ENCODE data around the gene KCNH6. TPM values are rescaled to one million over a fixed set of nuclear protein-coding genes. Genes with fewer than 3 reads are reported as not detected.

The KCNH6 gene
- total RNA-seq, 2 experiments from 2014 or later, result not detected

DNA sequence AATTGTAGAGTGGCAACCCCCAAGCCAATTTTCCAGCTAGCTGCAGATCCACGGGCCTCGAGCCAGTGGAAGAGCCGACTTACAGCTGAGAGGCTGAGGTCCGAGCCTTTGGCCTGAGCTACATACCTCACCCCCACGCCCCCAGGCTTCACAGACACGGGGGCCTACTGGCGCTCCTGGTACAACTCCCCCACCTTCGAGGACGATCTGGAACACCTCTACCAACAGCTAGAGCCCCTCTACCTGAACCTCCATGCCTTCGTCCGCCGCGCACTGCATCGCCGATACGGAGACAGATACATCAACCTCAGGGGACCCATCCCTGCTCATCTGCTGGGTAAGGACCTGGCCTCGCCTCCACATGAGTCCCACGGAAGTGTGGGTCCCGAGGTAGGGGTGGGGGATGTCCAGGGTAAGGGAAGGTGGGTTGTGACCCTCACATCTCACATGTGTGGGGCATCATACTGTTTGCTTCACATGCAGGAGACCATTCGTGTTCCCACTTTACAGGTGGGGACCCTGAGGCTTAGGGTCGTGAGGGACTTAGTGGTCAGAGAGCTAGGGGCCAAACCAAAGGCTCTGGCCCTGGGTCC lies 42.9 kb upstream of the KCNH6 start:
- Mint-ChIP-seq H3K9me3 (no peaks in the 10 kb centered on the region), H3K4me1 (peaks cover 2% of the 10 kb centered on the region), H3K27me3 (peaks cover 26% of the 10 kb centered on the region), H3K27ac (no peak overlapping the region), H3K36me3 (no peaks in the 10 kb centered on the region), H3K4me3 (no peak overlapping the region)
- ATAC-seq (ENCODE audit: low read depth) (no peak), DNase-seq (no peak)
- POLR2A ChIA-PET, result no interaction called here

- POLR2A ChIA-PET, result no interaction called here
- Mint-ChIP-seq H3K27ac (no peak overlapping the region), H3K27me3 (peaks cover 20% of the 10 kb centered on the region), H3K9me3 (no peaks in the 10 kb centered on the region), H3K4me3 (no peak overlapping the region), H3K36me3 (no peaks in the 10 kb centered on the region), H3K4me1 (peaks cover 2% of the 10 kb centered on the region)
- DNase-seq (no peak), ATAC-seq (ENCODE audit: low read depth) (no peak)
These were observed 42.2 kb upstream of the KCNH6 start for GRCh38 chr17:63480826-63481487.

DNA sequence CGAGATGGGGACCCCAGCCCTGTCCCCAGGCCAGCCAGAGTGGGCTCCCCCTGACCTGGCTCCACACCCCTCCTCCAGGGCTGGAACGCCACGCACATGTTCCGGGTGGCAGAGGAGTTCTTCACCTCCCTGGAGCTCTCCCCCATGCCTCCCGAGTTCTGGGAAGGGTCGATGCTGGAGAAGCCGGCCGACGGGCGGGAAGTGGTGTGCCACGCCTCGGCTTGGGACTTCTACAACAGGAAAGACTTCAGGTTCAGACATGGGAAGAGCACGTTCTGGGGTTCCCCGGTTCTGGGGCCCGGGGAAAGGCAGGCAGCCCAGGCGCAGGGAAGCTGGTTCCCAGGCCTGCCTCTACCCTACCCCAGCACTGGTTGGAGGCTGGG lies 41.7 kb upstream of the KCNH6 start:
- ATAC-seq (ENCODE audit: low read depth) (no peak), DNase-seq (no peak)
- Mint-ChIP-seq H3K27me3 (peaks cover 16% of the 10 kb centered on the region), H3K4me3 (no peak overlapping the region), H3K27ac (no peak overlapping the region), H3K4me1 (peaks cover 2% of the 10 kb centered on the region), H3K9me3 (no peaks in the 10 kb centered on the region), H3K36me3 (no peaks in the 10 kb centered on the region)
- POLR2A ChIA-PET, result no interaction called here

DNA sequence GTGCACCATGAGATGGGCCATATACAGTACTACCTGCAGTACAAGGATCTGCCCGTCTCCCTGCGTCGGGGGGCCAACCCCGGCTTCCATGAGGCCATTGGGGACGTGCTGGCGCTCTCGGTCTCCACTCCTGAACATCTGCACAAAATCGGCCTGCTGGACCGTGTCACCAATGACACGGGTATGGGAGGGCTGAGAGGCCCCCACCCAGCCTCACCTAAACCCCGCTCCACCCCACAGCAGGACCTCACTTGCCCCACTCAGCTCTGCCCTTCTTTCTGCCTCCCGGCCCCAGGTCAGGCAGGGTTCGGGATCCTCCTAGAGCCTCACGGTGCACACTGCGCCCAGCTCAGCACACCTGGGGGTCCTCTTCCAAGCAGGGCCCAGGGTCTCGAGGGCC lies 40.6 kb upstream of the KCNH6 start:
- no peaks in the 10 kb centered on the region for H3K36me3 Mint-ChIP-seq
- no peak overlapping the region for H3K27ac Mint-ChIP-seq
- POLR2A ChIA-PET, result no interaction called here
- H3K4me1 Mint-ChIP-seq, result peaks cover 2% of the 10 kb centered on the region
- DNase-seq (no peak), ATAC-seq (ENCODE audit: low read depth) (no peak)
- H3K27me3 Mint-ChIP-seq, result peaks cover 15% of the 10 kb centered on the region
- no peaks in the 10 kb centered on the region for H3K9me3 Mint-ChIP-seq
- no peak overlapping the region for H3K4me3 Mint-ChIP-seq

DNA sequence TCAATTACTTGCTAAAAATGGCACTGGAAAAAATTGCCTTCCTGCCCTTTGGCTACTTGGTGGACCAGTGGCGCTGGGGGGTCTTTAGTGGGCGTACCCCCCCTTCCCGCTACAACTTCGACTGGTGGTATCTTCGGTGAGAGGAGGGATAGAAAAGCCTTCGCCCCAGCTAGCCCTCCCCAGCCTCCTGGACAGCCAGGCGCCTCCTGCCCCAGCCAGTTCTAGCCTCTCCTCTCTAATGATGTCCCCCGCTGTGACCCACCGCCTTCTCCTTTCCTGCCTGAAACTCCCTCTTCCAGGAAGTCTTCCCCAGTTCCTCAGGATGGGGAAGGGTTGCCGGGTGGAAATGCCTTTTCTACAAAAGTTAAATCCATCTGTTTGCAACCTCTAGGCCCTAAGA lies 40.1 kb upstream of the KCNH6 start:
- Mint-ChIP-seq H3K36me3 (no peaks in the 10 kb centered on the region), H3K4me1 (no peaks in the 10 kb centered on the region), H3K9me3 (no peaks in the 10 kb centered on the region), H3K4me3 (no peak overlapping the region), H3K27me3 (peaks cover 10% of the 10 kb centered on the region), H3K27ac (no peak overlapping the region)
- DNase-seq (no peak), ATAC-seq (ENCODE audit: low read depth) (no peak)
- POLR2A ChIA-PET, result interaction anchor here (0.6 kb wide), 1 partner anchor 48 kb away, joined by 3 read pairs; no protein-coding TSS in a partner anchor

GRCh38 chr17:63483655-63484575 lies 39.2 kb upstream of the KCNH6 start:
- H3K27ac Mint-ChIP-seq, result no peak overlapping the region
- peaks cover 4% of the 10 kb centered on the region for H3K27me3 Mint-ChIP-seq
- H3K4me3 Mint-ChIP-seq, result no peak overlapping the region
- H3K4me1 Mint-ChIP-seq, result no peaks in the 10 kb centered on the region
- no peaks in the 10 kb centered on the region for H3K36me3 Mint-ChIP-seq
- no peak for ATAC-seq (ENCODE audit: low read depth)
- POLR2A ChIA-PET, result interaction anchor here (0.6 kb wide), 1 partner anchor 49 kb away, joined by 3 read pairs; no protein-coding TSS in a partner anchor
- no peak for DNase-seq
- H3K9me3 Mint-ChIP-seq, result no peaks in the 10 kb centered on the region

DNA sequence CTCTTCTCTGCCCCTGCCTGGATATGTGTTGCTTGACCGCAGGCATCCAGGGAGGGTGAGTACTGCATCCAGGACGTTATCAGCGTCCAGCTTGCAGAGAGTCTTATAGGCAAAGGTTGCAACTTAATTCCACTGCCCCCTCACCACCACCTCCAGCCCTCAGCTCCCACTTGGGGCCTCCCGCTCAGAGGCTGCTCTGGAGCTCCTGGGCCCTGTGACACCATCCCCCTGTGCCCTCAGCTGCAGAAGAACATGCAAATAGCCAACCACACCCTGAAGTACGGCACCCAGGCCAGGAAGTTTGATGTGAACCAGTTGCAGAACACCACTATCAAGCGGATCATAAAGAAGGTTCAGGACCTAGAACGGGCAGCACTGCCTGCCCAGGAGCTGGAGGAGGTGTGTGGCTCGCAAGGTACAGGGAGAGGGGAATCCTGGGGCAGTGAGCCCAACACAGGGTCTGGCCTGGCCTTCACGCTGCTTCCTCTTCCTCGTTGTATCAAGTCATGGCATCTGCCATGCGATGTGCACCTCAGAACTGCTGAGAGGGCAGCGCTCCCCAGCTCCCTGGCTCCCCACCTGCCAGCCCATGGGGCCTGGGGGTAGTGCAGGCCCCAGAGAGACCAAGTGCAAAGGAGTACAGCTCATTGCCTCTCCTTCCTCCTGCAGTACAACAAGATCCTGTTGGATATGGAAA lies 36.7 kb upstream of the KCNH6 start:
- Mint-ChIP-seq H3K9me3 (no peaks in the 10 kb centered on the region), H3K27ac (no peak overlapping the region), H3K36me3 (no peaks in the 10 kb centered on the region), H3K4me3 (no peak overlapping the region), H3K27me3 (no peaks in the 10 kb centered on the region), H3K4me1 (no peaks in the 10 kb centered on the region)
- DNase-seq, result no peak
- POLR2A ChIA-PET, result no interaction called here
- no peak for ATAC-seq (ENCODE audit: low read depth)

- POLR2A ChIA-PET, result no interaction called here
- Mint-ChIP-seq H3K36me3 (no peaks in the 10 kb centered on the region), H3K4me1 (no peaks in the 10 kb centered on the region), H3K4me3 (no peak overlapping the region), H3K27ac (no peak overlapping the region), H3K27me3 (no peaks in the 10 kb centered on the region), H3K9me3 (no peaks in the 10 kb centered on the region)
- DNase-seq (no peak), ATAC-seq (ENCODE audit: low read depth) (no peak)
These were observed 36.2 kb upstream of the KCNH6 start for GRCh38 chr17:63487014-63487339.

DNA sequence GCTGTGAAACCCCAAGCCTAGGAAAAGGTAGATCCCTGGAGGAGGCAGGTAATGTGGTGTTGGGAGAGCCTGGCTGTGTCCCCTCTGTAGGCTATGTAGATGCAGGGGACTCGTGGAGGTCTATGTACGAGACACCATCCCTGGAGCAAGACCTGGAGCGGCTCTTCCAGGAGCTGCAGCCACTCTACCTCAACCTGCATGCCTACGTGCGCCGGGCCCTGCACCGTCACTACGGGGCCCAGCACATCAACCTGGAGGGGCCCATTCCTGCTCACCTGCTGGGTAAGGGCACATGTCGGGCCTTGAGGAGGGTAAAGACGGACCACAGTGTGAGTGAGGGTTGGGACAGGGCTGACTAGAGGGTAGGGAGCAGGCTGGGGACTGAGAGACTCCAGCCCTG lies 34.3 kb upstream of the KCNH6 start:
- Mint-ChIP-seq H3K36me3 (no peaks in the 10 kb centered on the region), H3K27ac (no peak overlapping the region), H3K27me3 (peaks cover 3% of the 10 kb centered on the region), H3K4me3 (no peak overlapping the region), H3K4me1 (no peaks in the 10 kb centered on the region), H3K9me3 (no peaks in the 10 kb centered on the region)
- POLR2A ChIA-PET, result no interaction called here
- no peak for ATAC-seq (ENCODE audit: low read depth)
- DNase-seq, result no peak

- POLR2A ChIA-PET, result no interaction called here
- no peak overlapping the region for H3K27ac Mint-ChIP-seq
These were observed 33.9 kb upstream of the KCNH6 start for GRCh38 chr17:63489291-63489690.

DNA sequence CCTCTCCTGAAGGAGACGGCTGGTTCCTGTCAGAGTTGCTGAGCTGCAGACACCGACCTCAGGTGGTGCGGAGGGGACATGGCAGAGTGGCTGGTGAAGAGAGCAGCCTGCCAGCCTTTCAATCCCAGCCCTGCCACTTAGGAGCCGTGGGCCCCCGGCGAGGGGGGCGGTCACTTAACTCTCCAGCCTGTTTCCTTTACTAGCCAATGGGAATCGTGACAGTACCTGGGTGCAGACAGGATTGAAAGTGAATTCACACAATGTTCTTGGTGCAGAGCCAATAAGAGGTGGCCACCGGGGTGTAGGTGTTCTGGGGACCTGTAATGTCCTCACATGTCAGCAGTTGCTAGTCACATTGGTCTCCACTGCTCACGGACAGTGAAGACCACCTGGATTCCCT lies 32.8 kb upstream of the KCNH6 start:
- POLR2A ChIA-PET, result no interaction called here
- Mint-ChIP-seq H3K36me3 (no peaks in the 10 kb centered on the region), H3K9me3 (no peaks in the 10 kb centered on the region), H3K4me3 (no peak overlapping the region), H3K27me3 (peaks cover 3% of the 10 kb centered on the region), H3K4me1 (no peaks in the 10 kb centered on the region), H3K27ac (no peak overlapping the region)
- ATAC-seq (ENCODE audit: low read depth) (no peak), DNase-seq (no peak)

More at GRCh38 chr17:63489291-63489690, 33.9 kb upstream of the KCNH6 start:
- no peaks in the 10 kb centered on the region for H3K36me3 Mint-ChIP-seq
- no peak for DNase-seq
- H3K27me3 Mint-ChIP-seq, result peaks cover 3% of the 10 kb centered on the region
- H3K4me3 Mint-ChIP-seq, result no peak overlapping the region
- H3K9me3 Mint-ChIP-seq, result no peaks in the 10 kb centered on the region
- no peaks in the 10 kb centered on the region for H3K4me1 Mint-ChIP-seq
- ATAC-seq (ENCODE audit: low read depth), result no peak

DNA sequence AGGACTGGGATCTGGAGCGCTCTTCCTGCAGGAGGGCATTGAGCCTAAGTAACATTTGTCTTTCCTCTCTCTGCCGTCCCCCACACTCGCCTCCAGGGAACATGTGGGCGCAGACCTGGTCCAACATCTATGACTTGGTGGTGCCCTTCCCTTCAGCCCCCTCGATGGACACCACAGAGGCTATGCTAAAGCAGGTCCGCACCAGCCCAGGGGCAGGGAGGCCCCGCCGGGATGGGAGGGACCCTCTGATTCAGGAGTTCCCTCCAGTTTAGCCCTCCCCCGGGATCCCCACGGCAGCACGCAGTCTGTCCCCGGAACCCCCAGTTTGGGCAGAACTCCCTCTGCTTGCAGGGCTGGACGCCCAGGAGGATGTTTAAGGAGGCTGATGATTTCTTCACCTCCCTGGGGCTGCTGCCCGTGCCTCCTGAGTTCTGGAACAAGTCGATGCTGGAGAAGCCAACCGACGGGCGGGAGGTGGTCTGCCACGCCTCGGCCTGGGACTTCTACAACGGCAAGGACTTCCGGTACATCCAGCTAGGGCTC lies 32.2 kb upstream of the KCNH6 start:
- Mint-ChIP-seq H3K27me3 (peaks cover 3% of the 10 kb centered on the region), H3K4me1 (no peaks in the 10 kb centered on the region), H3K36me3 (no peaks in the 10 kb centered on the region), H3K27ac (no peak overlapping the region), H3K4me3 (no peak overlapping the region), H3K9me3 (no peaks in the 10 kb centered on the region)
- DNase-seq, result no peak
- POLR2A ChIA-PET, result no interaction called here
- no peak for ATAC-seq (ENCODE audit: low read depth)

- Mint-ChIP-seq H3K27me3 (peaks cover 3% of the 10 kb centered on the region), H3K36me3 (no peaks in the 10 kb centered on the region), H3K4me1 (no peaks in the 10 kb centered on the region), H3K9me3 (no peaks in the 10 kb centered on the region), H3K27ac (no peak overlapping the region), H3K4me3 (no peak overlapping the region)
- POLR2A ChIA-PET, result no interaction called here
- ATAC-seq (ENCODE audit: low read depth) (no peak), DNase-seq (no peak)
These were observed 31.7 kb upstream of the KCNH6 start for GRCh38 chr17:63491413-63491812.
